Pancreas (tissue), 10 donors: ENCODE measurements around the gene TMED7. TPM values are rescaled to one million over a fixed set of nuclear protein-coding genes. Genes with fewer than 3 reads are reported as not detected.
A peak's percentile ranks its signal among the peaks of the same experiment; 100 is the strongest.

Experiments
- ATAC-seq, 4 donors: fragments of 200-7000 bp; cut with Tn5 transposase; one replicate each; pipeline versions ENCODE4 v1.8.0 to v1.9.1; 2020; ENCODE audit warnings: mild to moderate bottlenecking in 4 of 4, moderate library complexity in 4 of 4
- DNase-seq, 6 donors: peaks; one replicate each; pipeline ENCODE4 v3.0.0-alpha.2; 2020
- FAIRE-seq: peaks from 2 replicates; lab custom pipeline; 2012; peaks lifted over from hg19 to GRCh38; lab: Jason Lieb, UNC
- H3K27ac ChIP-seq, 4 donors: fragments of 200-600 bp; sonication (generic); 1 replicate in 3 of 4; 2 replicates in 1 of 4; pipeline versions ENCODE4 v1.5.0 to v1.8.0; 2020
- H3K27me3 ChIP-seq, 4 donors: fragments of 200-600 bp; one replicate each; pipeline ENCODE4 v1.8.0; 2021
- H3K36me3 ChIP-seq, 3 donors: fragments of 200-600 bp; sonication (generic) in 1 of 3; one replicate each; pipeline versions ENCODE4 v1.5.0 to v1.8.0; 2020 to 2021
- H3K4me1 ChIP-seq, 3 donors: fragments of 200-600 bp; one replicate each; pipeline ENCODE4 v1.8.0; 2021
- H3K4me3 ChIP-seq, 4 donors: fragments of 200-600 bp; sonication (generic) in 2 of 4; one replicate each; pipeline versions ENCODE4 v1.5.0 to v1.8.0; 2020 to 2021
- H3K9me3 ChIP-seq, 4 donors: fragments of 200-600 bp; one replicate each; pipeline ENCODE4 v1.8.0; 2021
- WGBS, 2 donors: extraction: QIAGEN DNeasy Blood & Tissue Kit; methylation state at CpG; one replicate each; pipeline ENCODE4 v1.1.7; 2013; 5-methylcytosine and 5-hydroxymethylcytosine counted together
- intact Hi-C, 3 donors: fragments of 100-400 bp; cut with DNase I; formaldehyde crosslinking; loops; one replicate each; pipeline versions ENCODE4 v1.11.1 to v1.14.2; 2022
- polyA plus RNA-seq, 2 donors: library from polyadenylated mRNA; stranded (reverse); fragments of 200-250 nt; gene quantifications; one replicate each; pipeline ENCODE4 v1.2.3, GENCODE V29; 2013
- total RNA-seq, 6 donors: library from RNA; stranded (reverse); fragmentation: NEBNext Ultra II Directional in 4 of 6; extraction: Animal tissue kit (Norgen Biotek cat#: 25700) in 4 of 6; gene quantifications; one replicate each; pipeline versions ENCODE4 v1.2.1 to v1.2.4, GENCODE V29; 2021 to 2023
- TF ChIP-seq, protein P1 (sequence below), 4 donors: fragments of 200-600 bp; sonication (generic) in 3 of 4; IDR thresholded peaks; one replicate each; pipeline versions ENCODE4 v1.5.0 to v1.8.0; 2021; ENCODE audit warnings: antibody characterized with exemption in 4 of 4
- donor health status: healthy with polysubstance abuse.
- donor health status: DM: no; HTN: no; CAD: no; lungs with moderate emphysema.
- donor health status: DM: no; HTN: no; CAD: no.
- donor health status: control.
- donor health status: control.
- donor health status: Bipolar disorder and iron deficiency.
- donor health status: DM: yes; HTN: yes; CAD: no.
- donor health status: DM: no; HTN: no; CAD: no.
- donor health status: DM: no; HTN: no; CAD: no.
- donor health status: DM: yes; HTN: yes; CAD: no.

The TMED7 gene
- total and polyA plus RNA-seq, 8 donors = 8.2 to 71.3 (median 51.2) TPM

DNA sequence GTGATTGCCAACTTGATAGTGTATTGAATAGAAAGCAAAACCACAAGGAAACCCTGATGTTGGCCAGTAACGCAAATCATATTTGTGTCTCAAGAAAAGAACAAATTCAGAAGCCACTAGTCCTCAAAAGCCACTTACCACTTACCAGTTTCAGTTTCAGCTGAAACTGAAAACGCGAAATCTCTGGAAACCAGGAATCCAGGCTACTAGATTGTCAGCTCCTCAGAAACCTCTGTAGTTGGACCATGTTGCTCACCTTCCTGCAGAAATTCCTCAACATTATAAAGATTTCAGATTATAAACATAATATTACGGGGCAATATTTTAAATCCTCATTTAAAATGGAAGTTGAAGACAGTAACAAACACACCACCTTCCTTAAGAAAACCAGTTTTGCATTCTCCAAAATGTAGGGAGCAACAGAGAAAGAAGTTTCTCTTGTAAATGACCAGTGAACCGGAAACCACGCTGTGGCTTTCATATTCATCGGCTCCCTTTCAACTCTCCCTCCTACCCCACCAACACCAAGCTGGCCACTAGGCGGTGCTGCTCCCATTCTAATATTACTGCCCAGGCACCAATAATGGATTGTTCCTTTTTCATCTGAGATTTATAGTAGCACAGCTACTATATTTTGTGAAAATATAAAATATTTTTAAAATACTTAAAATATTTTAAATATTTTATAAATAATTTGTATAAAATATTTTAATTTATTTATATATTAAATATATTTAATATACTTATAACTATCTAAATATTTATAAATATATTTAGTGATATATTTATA is 8.7 kb upstream of the TMED7 start:
- Histone ChIP-seq H3K4me1 (no peaks in the 10 kb centered on the region), H3K9me3 (no peaks in the 10 kb centered on the region), H3K27ac (peak overlapping the region in 3 of 4 donors; percentile 2 to 84 (median 67)), H3K4me3 (peak overlapping the region in 3 of 4 donors; percentile 14 to 22 (median 15)), H3K27me3 (no peaks in the 10 kb centered on the region), H3K36me3 (no peaks in the 10 kb centered on the region)
- FAIRE-seq (peak; percentile 99), DNase-seq (peak; percentile 80 to 92 (median 87)), ATAC-seq (peak; percentile 95 to 99 (median 99))
- 2 to 4% methylated on average over 8 of the region's 8 CpGs for WGBS, 2 donors
- intact Hi-C loops = loop anchor here in 1 of 3 donors (5.0 kb wide), 1 partner anchor 208 kb away; the partner anchor contains the start of genes AP3S1 and ATG12
- TF ChIP-seq, protein P1, sequence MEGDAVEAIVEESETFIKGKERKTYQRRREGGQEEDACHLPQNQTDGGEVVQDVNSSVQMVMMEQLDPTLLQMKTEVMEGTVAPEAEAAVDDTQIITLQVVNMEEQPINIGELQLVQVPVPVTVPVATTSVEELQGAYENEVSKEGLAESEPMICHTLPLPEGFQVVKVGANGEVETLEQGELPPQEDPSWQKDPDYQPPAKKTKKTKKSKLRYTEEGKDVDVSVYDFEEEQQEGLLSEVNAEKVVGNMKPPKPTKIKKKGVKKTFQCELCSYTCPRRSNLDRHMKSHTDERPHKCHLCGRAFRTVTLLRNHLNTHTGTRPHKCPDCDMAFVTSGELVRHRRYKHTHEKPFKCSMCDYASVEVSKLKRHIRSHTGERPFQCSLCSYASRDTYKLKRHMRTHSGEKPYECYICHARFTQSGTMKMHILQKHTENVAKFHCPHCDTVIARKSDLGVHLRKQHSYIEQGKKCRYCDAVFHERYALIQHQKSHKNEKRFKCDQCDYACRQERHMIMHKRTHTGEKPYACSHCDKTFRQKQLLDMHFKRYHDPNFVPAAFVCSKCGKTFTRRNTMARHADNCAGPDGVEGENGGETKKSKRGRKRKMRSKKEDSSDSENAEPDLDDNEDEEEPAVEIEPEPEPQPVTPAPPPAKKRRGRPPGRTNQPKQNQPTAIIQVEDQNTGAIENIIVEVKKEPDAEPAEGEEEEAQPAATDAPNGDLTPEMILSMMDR (IDR thresholded peaks at IDR 0.05) = peak; percentile 68 to 88 (median 80)

DNA sequence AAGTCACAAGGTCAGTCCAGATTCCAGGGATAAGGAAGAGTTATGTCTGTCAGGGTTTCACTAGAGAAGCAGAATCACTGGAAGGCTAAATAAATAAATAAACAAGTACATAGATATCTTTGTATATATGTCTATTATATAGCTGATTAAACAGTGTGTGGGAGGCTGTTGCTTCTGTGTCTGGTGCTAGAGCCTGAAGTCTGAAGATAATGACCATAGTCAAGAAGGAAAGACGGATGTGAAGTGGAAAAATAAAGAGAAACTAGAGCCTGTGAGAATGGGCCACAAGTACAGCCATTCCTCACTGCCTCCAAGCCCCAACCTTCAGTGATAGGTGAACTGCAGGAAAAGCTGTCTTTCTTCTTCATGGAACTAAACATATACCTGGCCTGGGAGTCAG is 4.1 kb upstream of the TMED7 start:
- H3K4me3 ChIP-seq = no peak overlapping the region
- no peak for FAIRE-seq
- WGBS, 2 donors = 80 to 85% methylated on average over 1 of the region's 1 CpG
- no peak for ATAC-seq
- no peaks in the 10 kb centered on the region for H3K36me3 ChIP-seq
- no peaks in the 10 kb centered on the region for H3K27me3 ChIP-seq
- H3K4me1 ChIP-seq = no peaks in the 10 kb centered on the region
- no peak overlapping the region for H3K27ac ChIP-seq
- intact Hi-C loops = loop anchor here in 1 of 3 donors (5.0 kb wide), 1 partner anchor 212 kb away; the partner anchor contains the start of genes AP3S1 and ATG12
- TF ChIP-seq, protein P1 (IDR thresholded peaks at IDR 0.05) = no peak
- H3K9me3 ChIP-seq = no peaks in the 10 kb centered on the region
- no peak for DNase-seq

DNA sequence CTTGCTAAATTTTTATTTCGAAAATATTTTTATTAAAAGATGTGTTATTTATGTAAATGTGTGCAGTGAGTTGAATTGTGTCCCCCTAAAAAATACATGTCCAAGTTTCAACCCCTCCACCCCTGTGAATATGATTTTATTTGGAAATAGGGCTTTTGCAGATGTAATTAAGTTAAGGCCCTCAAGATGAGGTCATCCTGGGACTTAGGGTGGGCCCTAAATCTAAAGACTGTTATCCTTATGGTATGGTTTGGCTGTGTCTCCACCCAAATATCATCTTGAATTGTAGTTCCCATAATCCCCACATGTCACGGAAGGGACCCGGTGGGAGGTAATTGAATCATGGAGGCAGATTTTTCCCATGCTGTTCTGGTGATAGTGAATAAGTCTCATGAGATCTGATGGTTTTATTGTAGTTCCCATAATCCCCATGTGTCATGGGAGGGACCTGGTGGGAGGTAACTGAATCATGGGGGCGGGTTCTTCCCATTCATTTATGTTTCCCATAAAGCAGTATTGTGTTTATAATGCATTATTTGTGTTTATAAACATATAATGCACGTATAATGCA is 1.5 kb upstream of the TMED7 start:
- 90 to 96% methylated on average over 5 of the region's 5 CpGs for WGBS, 2 donors

DNA sequence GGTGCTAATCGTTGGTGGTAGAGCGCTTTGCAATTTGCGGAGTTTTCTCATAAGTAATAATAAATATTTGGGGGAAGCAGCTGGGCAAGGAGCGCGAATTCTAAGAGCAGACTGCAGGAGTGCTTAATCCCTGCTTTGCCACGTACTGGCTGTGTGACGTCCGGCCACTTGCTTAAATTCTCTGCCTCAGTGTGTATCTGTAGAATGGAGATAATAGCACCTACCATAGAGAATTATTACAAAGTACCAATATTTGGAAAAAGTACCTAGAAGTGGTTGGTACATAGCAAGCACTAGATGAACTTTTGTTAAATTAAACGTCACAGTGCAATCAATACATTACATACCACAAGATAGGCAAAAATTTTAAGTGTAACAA is 598 bp upstream of the TMED7 start:
- Histone ChIP-seq H3K9me3 (no peaks in the 10 kb centered on the region), H3K27ac (peak overlapping the region; percentile 87 to 91 (median 90)), H3K4me3 (peak overlapping the region; percentile 23 to 100 (median 88)), H3K4me1 (peaks cover 12 to 24% (median 17%) of the 10 kb centered on the region in 3 donors), H3K27me3 (no peaks in the 10 kb centered on the region), H3K36me3 (no peaks in the 10 kb centered on the region)
- peak; percentile 29 to 45 (median 39) for ATAC-seq
- TF ChIP-seq, protein P1 (IDR thresholded peaks at IDR 0.05) = no peak
- no peak for FAIRE-seq
- DNase-seq = no peak
- WGBS, 2 donors = 0 to 1% methylated on average over 9 of the region's 9 CpGs
- intact Hi-C loops = no loop called here

More for the DNA sequence above, 1.5 kb upstream of the TMED7 start:
- intact Hi-C loops = no loop called here
- Histone ChIP-seq H3K4me1 (peaks cover 3 to 16% (median 7%) of the 10 kb centered on the region in 3 donors), H3K36me3 (no peaks in the 10 kb centered on the region), H3K4me3 (no peak overlapping the region), H3K27ac (no peak overlapping the region), H3K27me3 (no peaks in the 10 kb centered on the region), H3K9me3 (no peaks in the 10 kb centered on the region)
- DNase-seq = no peak
- no peak for ATAC-seq
- TF ChIP-seq, protein P1 (IDR thresholded peaks at IDR 0.05) = no peak
- no peak for FAIRE-seq
